ENCODE measurements around the gene EVL.

Gene EVL

GRCh38 chr14:100110816-100111215 lies 45.6 kb downstream of the EVL start:
- DNase-seq (ENCODE audit: low spot score): no peak

- DNase-seq (ENCODE audit: low spot score): no peak
Observed at GRCh38 chr14:100111931-100112704, 46.9 kb downstream of the EVL start.

- no peak for DNase-seq (ENCODE audit: low spot score)
Observed at GRCh38 chr14:100114109-100114765, 49.0 kb downstream of the EVL start.

GRCh38 chr14:100115236-100115635 lies 50.0 kb downstream of the EVL start:
- DNase-seq (ENCODE audit: low spot score): no peak

GRCh38 chr14:100115726-100116125 lies 50.5 kb downstream of the EVL start:
- no peak for DNase-seq (ENCODE audit: low spot score)

DNA sequence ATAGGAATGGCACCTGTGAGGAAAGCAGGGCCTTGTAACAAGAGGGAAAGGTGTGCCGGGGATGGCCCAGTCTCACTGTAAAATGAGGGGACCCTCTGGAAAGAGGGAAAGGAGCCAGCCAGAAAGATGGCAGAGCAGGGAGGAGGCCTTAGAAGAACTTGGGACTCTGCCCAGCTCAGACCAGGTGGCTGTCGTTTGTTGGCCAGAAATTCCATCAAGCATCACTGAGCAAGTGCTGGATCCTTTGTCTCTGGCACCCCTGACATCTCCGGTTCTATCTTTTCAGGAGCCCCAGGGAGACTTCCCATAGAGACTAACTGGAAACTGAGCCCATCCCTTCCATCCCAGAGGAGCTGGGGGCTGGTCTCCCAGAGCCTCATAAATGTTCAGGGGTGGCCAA lies 50.9 kb downstream of the EVL start:
- DNase-seq (ENCODE audit: low spot score): no peak

DNA sequence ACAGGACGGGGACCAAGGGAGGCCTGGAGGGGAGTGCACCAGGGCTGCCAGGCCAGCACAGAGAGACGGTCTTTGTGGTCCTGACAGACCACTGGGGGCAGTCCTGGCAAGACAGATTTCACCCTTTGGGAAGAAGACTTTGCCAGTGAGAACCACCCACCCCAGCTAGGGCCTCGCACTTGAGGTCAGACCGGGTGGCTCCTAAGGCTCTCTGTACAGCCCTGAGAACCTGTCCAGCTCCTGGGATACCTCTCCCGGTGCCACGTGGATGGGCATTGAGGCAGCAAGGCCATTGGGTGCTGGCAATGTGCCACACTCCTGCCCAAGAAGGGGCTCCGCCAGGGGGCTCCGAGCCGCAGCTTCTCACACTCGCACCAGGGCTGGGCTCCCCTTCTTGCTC lies 51.8 kb downstream of the EVL start:
- DNase-seq (ENCODE audit: low spot score): no peak

DNA sequence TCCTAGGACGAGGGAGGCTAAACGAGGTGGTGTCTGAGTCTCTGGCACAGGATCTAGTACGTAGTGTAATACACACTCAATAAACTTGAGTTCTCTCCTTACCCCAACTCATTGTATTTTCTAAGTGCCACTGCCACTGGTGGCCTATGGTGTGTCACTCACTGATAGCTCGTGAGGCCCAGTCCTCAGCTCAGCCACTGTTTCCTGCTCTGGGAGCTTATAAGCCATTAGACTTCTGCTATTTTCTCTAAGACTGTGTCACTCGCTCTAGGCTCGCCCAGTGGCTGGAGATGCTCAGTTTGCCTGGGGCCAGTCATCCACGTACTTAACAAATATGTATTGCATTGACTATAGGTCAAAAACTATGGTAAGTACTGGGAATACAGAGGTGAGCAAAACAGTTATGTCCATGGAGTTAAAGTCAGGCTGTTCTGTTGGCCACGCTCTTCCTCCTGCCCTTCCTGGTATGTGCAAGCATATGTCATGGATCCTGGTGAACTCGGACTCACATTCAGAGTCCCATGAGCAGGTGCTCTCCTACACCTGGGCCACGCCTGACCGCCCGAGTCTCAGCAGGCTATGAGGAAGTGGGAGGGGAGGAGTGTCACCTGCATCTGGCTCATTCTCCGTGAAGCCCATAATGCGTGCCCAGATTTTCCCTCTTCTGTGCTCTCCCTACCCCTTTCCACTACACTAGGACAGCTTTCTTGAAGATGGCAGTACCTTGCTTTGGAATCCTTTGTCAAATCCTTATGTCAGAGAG lies 52.6 kb downstream of the EVL start:
- no peak for DNase-seq (ENCODE audit: low spot score)

- no peak for DNase-seq (ENCODE audit: low spot score)
Observed at GRCh38 chr14:100118396-100119011, 53.3 kb downstream of the EVL start.

- DNase-seq (ENCODE audit: low spot score): no peak
Observed at GRCh38 chr14:100119251-100119650, 54.0 kb downstream of the EVL start.

DNA sequence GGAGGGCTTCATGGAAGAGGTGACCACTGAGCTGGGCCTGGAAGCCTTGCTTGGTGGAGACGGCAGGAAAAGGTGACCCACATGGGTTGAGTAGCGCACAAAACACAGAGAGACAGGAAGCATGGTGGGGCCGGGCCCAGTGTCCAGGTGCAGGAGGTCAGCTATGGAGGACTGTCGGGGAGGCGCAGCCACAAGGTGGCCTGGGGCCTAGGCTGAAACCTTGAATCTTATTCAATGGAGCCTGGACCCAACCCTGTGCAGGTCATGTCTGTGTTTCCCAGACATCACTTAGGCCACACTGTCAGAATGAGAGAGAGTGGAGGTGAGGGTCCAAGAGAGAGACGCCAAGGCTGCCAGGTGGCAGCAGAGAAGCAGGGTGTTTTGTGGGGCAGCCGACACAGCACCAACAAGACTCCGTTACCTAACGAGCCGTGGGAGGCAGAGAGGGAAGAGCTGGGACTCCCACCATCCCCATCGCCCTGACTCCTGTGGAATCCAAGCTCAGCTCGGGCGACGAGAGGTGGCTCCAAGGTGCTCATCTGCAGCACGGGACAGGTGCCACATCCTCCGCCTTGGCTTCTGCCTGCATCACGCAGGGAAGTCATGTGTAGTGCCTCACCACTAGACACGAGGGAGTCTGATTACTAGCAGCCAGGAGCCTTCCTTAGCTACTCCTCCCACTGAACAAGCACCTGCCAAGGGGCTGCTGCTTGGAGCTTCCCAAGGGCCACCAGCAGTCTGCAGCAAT lies 55.5 kb downstream of the EVL start:
- no peak for DNase-seq (ENCODE audit: low spot score)

DNA sequence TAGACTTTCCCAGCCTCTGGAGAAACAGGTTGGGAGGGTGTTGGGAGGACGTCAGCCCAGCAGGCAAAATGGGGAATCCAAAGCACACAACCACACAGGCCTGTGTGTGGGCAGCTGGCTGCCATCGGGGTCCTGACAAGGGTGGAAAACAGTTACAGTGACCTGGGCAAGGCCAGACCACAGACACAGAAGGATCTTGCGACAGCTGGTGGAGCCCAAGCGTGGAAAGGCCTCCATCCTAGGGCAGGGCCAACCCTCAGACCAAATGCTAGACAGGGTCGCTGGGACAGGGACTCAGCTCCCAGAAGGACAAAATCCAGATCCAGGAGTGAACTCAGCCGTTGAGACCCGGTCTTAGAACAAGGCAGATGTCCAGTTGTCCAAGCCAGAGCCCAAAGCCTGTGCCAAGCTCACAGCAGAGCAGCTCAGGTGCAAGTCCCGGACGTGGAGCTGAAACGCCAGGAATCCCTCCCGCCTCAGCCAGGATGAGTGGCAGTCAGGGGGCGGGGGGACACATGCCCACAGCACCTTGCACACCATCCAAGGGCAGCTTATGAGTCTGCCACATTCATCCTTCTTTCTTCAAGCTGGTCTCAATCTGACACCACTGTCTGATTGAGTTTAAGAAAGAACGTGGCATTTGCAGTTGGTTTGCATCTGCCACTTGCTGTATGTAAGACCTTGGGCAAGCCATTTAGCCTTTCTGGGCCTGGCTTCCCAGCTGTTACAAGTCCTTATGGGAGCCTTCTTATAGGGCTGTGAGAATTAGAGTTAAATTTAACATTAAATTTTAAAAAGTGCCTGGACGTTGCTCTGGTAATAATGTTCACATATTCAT lies 56.6 kb downstream of the EVL start:
- no peak for DNase-seq (ENCODE audit: low spot score)

DNA sequence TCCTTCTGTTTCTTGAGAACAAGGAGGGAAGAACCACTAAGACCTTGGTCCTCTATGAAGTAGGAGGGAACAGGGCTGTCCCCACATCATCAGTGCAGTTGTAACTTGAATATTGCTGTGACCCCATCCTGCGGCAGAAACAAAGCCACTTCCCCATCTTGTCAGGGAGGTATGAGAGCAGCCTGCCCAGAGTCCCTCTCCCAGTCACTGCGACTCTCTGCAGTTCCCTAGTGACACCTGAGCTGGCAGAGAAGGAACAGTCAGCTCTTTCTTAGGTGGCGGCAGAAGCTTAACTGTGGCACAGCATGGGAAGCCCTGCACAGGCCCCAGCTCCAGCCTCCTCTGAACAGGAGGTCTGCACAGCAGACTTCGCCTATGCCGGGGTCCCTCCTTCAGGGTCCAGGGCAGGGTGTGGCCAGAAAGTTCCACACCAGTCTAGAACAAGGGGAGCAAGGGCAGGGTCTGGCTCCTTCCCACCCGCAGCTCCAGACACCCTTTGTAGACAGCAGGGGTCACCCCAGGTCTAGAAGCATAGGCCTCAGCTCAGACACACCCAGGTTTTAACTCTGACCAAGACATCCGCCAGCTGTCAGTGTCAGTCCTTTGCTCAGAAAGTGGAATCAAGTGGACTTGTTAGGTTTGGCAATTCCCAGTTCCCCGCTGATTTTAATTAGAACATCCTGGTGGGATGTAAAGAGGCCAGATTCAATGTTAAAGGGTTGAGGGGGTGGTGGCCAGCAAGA lies 57.4 kb downstream of the EVL start:
- DNase-seq (ENCODE audit: low spot score): no peak

- DNase-seq (ENCODE audit: low spot score): no peak
Observed at GRCh38 chr14:100123618-100124017, 58.4 kb downstream of the EVL start.

GRCh38 chr14:100124551-100125088 lies 59.4 kb downstream of the EVL start:
- no peak for DNase-seq (ENCODE audit: low spot score)

GRCh38 chr14:100126401-100126800 lies 61.2 kb downstream of the EVL start:
- DNase-seq (ENCODE audit: low spot score): no peak

GRCh38 chr14:100127853-100128455 lies 62.7 kb downstream of the EVL start:
- no peak for DNase-seq (ENCODE audit: low spot score)

GRCh38 chr14:100128688-100129087 lies 63.5 kb downstream of the EVL start:
- DNase-seq (ENCODE audit: low spot score): no peak

GRCh38 chr14:100129161-100129589 lies 64.0 kb downstream of the EVL start:
- DNase-seq (ENCODE audit: low spot score): no peak
